Subcutaneous adipose tissue (tissue), 4 donors: ENCODE data around the gene SCRT2. TPM values are rescaled to one million over a fixed set of nuclear protein-coding genes. Genes with fewer than 3 reads are reported as not detected.

ENCODE experiments used
- total RNA-seq, 4 donors: library from RNA; depleted of rRNA; stranded (reverse); fragments of >200 nt; gene quantifications; one replicate each; pipeline ENCODE4 v1.1.0, GENCODE V29; 2016
- TF ChIP-seq, protein P1 (sequence below): fragments of 450-650 bp; IDR thresholded peaks from one replicate; pipeline ENCODE4 v1.5.1; 2016; ENCODE audit warnings: low read depth, mild to moderate bottlenecking, control low read depth, antibody characterized with exemption, moderate library complexity

SCRT2 gene
- total RNA-seq, 4 donors from 2014 or later, result not detected

DNA sequence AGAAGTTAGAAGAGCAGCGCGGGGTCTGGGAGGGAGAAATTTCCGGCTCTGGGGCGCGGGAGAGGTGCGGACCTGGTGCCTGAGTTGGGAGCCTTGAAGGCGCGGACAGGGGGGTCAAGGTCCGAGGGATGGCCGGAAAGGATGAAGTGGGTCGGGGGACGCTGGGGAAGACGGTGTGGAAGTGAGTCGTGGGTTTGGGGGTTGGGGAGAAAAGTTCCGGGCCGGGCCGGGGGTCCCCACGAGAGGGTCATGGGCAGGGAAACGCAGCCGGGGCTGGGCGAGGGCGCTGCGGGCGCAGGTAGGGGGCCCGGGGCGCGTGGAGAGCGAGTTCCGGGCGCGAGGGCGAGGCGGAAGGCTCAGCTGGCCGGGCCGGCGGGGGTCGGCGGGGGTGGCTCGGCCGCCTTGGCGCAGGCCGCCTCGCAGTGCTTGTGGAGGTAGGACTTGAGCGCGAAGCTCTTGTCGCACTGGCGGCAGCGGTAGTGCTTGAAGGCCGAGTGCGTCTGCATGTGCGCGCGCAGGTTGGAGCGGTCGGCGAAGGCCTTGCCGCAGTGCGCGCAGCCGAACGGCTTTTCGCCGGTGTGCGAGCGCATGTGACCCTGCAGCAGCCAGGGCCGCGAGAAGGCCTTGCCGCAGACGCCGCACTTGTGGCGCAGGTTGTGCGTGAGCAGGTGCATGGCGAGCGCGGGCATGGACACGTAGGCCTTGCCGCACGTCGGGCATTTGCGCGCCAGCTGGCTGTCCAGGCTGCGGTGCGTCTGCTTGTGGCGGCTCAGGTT, 12.1 kb downstream of the SCRT2 start:
- TF ChIP-seq, protein P1, sequence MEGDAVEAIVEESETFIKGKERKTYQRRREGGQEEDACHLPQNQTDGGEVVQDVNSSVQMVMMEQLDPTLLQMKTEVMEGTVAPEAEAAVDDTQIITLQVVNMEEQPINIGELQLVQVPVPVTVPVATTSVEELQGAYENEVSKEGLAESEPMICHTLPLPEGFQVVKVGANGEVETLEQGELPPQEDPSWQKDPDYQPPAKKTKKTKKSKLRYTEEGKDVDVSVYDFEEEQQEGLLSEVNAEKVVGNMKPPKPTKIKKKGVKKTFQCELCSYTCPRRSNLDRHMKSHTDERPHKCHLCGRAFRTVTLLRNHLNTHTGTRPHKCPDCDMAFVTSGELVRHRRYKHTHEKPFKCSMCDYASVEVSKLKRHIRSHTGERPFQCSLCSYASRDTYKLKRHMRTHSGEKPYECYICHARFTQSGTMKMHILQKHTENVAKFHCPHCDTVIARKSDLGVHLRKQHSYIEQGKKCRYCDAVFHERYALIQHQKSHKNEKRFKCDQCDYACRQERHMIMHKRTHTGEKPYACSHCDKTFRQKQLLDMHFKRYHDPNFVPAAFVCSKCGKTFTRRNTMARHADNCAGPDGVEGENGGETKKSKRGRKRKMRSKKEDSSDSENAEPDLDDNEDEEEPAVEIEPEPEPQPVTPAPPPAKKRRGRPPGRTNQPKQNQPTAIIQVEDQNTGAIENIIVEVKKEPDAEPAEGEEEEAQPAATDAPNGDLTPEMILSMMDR, result no peak

DNA sequence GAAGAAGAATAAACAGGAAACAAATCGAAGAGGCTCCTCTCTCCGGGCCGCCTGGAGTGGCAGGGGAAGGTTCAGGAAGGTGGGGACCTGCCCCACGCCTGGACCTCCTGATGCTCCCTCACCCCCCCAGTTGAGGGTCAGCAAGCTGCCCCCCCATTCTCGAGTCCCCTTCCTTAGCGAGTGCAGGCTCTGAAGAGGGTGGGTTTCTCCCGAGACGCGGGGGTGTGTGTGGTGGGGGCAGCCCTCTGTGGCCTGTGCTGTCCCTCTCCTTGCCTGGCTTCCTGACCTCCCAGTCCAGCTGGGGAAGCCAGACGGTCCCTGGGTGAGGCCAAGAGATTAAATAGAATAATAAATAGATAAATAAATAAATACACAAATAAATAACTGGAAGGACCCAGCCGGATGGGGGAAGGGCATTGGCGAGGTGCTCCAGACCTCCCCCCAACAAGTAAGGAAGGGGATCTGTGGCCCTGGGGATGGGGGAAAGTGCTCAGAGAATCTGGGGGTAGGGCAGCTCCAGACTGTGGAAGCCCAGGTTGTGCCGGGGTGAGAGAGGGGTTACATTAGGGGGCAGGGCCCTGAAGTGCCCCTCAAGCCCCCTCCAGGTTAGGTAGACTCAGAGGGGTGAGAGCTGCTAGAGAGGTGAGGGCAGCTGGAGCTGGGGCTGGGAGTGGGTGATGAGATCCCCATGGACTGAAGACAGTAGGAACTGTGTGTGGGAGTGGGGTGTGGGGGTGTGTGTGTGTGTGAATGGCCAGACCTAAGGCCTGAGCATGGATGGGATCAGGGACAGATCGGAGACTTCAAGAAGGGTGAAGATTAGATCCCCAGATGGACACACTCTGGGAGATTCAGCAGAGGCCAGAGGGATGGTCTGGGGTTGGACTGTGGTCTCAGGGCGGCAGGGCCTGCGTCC, 13.1 kb downstream of the SCRT2 start:
- TF ChIP-seq, protein P1, result no peak

DNA sequence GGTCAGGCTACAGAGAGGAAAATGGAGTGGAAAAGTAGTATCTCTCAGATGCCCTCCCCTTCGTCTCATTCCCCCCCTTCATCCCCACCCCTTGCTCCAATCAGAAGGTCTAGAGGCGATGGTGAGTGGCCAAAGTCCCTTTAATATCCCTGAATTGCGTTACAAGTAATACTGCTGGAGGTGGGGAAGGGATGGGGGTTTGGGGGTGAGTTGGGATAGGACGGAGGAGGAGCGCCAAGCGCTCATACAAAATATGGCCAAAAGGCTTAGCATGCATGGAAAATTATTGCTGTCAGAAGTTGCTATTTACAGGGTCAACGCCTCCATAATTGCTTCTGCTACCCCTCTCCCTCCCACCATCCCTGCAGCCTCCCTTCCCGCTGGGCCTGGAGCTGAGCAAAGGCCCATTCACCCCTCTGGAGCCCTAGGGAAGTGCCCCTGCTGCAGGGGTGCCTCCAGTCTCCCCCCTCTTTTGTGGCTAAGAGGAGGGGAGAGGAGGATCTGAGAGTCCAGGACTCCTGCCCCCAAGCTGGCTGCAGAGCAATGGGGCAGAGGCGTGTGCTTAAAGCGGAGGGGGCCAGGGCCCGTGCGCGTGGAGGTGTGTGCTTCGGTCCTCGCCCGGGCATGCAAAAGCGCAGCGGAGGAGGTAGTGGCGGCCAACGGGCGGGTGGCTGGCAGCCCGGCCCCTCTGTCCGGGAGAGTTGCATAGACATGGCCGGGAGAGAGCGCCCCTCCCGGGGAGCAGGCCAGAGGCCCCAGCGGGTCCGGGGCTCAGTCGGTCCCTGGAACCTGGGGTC, 13.9 kb downstream of the SCRT2 start:
- TF ChIP-seq, protein P1, result no peak

DNA sequence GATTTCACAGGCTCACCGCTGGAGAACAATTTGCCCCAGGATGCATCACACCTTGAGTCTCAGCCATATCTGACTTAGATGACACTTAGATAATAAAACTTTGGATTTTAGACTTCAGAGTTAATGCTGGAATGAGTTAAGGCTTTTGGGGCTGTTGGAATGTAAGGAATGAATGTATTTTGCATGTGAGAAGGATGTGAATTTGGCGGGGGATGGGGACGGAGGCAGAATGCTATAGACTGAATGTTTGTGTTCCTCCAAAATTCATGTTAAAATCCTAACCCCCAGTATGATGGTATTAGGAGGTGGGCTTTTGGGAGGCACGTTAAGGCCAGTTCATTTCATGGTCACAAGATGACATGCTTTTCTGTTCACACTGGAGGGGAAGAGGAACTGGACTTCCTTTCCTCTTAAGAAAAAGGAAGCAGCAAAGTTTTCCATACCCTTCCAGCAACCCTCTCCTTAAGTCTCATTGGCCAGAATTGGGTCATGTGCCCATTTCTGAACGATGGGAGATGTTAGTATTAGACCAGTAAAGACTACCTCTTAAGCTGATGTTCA, 16.8 kb downstream of the SCRT2 start:
- TF ChIP-seq, protein P1, result no peak

- TF ChIP-seq, protein P1, result no peak
Observed at GRCh38 chr20:658202-658601, 17.4 kb downstream of the SCRT2 start.

DNA sequence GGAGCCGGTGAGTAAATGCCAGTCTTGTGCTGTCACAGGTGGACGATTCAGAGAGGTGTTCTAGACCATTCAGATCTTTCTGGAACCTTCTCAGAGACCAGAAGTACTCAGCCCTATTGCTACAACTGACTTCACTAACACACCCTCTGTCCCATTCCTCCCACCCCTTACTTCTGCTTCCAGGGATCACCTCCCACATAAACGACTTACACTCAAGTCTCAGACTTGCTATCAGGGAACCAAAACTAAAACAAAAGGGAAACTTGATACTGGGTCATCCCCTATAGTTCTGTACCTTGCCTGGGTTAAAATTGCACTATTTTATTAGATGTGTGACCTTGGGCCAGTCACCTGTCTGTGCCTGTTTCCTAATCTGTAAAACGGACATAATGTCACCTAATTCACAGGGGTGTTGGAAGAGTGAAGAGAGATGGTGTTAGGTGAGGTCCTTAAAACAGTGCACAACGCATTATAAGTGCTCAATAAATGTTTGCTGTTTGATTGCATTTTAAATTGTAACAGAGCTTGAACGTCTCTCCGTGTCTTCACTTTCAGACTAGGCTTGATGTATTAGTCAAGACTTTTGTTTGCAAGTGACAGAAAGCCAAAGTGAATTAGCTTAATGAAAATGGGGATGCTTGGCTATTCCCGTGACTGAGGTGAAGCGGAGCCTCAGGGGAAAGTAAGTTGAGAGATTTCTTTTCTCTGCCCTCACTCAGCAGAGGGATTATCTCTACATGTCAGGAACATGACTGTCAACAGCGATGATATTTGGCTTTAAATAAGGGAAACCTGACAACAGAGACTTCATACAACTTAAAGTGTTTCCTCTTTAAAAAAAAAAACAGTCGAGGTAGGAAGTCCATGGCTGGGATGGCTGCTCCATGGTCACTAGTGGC, 19.6 kb downstream of the SCRT2 start:
- TF ChIP-seq, protein P1, result no peak
